GM21576 (cell line): ENCODE results near the gene LRRC4C.

Experiments used
- ATAC-seq: cut with Tn5 transposase; IDR thresholded peaks from one replicate; pipeline ENCODE4 v1.9.1; 2021; ENCODE audit warnings: mild to moderate bottlenecking, moderate library complexity; ENCODE audit not compliant: unreplicated experiment

The LRRC4C gene

DNA sequence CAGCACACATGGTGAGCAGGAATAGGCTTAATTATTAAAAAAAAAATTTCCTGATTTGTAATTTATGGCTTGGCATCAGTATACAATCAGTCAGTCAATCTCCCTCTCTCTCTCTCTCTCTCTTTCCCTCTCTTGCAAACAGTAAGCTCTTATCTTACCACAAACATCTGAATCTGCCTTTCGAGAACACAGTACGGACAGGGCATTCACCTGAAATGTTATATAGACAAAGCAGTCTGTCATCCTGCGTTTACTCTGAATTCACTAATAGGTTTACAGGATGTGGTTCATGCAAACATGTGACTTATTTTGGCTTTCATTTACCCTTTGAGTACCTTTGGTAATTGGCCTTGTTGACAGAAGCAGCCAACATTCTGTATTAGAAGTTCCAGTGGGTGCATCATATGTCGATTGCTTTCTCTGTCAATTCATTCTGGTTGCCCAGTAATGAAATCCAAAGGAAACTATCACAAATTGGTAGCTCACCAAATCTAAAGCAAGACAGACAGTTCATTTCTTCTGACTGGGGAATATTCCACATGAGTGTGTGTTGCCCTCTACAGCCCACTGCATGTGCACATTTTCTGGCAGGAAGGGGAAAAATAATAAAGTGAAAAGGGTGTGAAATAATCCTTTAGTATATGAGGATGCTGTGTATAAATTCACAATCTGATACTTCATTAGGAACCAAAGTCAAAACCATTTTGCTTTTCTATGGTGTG is 1058.2 kb downstream of the LRRC4C start:
- ATAC-seq, result no peak

DNA sequence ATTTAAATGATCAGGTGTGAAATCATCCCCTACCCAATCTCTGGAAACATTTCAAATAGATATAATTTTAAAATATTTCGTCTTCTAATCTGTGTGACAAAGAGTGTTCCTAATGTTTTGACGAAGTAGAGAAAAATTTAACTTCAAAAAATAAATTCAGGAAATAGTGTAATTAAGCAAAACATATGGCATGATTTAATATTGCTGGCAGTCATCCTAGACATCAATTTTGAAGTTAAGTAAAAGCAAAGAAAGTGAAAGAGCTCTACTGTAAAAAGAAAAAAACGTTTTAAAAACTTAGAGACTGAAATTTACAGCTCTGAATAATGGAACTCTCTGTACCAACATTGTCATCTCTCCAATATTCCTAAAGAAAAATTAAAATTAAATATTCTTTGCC is 1062.3 kb downstream of the LRRC4C start:
- ATAC-seq, result no peak

- ATAC-seq, result no peak
Measured at GRCh38 chr11:40393511-40393910, 1065.9 kb downstream of the LRRC4C start.

DNA sequence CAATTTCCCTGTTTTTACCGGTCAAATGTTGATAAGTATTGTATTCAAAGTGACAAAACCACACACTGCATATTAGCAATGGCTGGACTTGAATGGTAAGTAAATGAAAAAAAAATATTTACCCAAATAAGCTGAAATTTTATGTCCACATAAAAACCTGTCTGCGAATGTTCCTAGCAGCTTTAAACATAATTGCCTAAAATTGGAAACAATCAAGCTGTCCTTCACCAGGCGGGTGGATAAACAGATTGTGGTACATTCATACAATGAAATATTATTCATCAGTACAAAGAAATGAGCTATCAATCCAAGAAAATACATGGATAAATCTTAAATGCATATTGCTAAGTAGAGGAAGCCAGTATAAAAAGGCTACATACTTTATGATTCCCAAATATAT is 1067.8 kb downstream of the LRRC4C start:
- ATAC-seq, result no peak

GRCh38 chr11:40388097-40388818 is 1071.2 kb downstream of the LRRC4C start:
- ATAC-seq, result no peak

DNA sequence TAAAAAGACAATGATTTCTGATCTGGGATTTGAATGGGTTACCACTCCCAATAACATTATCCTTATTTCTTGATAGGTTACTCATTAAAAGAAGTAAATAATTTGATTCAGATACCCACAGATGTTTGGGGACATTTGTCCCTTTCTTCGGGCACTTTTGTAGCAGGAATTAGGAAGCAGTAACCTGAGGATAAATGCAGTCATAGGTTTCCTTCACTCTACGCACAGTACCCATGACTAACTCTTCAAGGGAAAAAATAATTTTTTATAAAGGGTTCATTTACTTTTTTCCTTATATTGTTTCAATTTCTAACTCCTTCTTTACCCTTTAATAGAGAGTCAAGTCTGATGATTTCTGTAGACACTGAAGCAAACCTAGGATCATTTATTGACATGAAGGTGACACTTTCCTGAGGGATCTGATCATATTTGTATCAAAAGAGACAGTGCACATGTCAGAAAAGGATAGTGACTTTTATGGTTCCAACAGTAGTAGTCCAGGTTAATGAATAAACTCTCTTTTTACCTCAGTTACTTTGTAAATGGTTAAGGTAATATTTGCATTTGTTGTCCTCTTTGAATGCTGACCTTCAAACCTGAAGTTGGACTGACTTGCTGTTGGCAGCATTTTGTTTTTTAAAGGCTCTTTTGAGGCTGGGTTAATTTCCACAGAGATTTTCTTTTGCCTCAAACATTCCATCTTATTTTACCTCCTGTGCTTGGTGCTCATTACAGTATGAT is 1072.0 kb downstream of the LRRC4C start:
- ATAC-seq, result no peak

- ATAC-seq, result no peak
Measured at GRCh38 chr11:40384991-40385390, 1074.5 kb downstream of the LRRC4C start.

DNA sequence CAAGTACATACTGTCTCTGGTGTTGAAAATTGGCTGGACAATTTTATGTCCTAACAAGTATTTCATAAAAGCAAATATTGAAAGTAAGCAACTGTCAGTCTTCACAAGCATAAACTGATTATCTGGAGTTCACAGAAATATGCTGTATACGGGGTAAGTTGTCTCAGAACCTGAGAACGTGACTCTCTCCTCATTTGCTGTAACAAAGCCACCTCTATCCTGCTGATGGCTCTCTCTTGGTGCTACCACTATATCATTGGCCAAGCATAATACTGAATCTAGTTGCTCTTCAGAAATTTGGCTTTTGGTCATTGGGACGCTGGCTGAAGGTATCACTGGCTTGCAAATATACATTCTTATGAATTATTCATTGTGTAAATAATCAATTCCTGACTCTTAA is 1078.0 kb downstream of the LRRC4C start:
- ATAC-seq, result no peak

GRCh38 chr11:40380835-40381234 is 1078.6 kb downstream of the LRRC4C start:
- ATAC-seq, result no peak

- ATAC-seq, result no peak
Measured at GRCh38 chr11:40376331-40376730, 1083.1 kb downstream of the LRRC4C start.

DNA sequence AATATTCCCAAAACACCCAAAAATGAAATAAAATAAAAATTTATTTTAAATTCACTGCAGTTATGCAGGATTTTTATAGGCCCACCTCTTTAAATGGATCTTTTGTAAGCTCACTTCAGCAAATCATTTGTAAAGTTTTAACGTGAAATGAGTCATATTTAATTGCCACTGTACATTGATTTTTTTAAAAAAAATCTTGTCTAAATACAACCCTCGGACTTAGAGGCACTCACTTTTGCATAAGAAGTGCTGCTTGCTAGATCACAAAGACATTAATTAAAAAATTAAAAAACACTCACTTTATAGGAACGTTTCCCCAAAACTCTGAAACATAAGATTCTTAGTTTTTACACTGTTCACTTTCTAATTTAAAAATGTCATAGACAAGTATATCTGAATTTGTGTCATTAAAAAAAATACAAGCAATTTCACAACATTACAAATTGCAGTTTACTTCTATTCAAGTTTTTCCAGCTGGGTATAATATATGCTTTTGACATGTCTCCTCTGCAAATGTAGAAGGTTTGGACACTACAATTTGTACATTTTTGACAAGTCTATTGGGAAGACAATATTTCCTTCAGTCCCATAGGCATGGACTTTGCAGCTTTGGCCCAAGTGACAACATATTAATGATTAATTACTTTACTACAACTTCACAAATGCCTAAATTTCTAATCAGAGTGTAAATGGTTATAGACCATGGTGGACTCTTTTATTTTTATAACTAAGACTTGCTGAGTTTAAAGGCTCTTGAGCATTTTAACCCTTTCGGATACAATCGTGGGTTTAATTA is 1088.4 kb downstream of the LRRC4C start:
- ATAC-seq, result no peak

- no peak for ATAC-seq
Measured at GRCh38 chr11:40360206-40360798, 1099.2 kb downstream of the LRRC4C start.

DNA sequence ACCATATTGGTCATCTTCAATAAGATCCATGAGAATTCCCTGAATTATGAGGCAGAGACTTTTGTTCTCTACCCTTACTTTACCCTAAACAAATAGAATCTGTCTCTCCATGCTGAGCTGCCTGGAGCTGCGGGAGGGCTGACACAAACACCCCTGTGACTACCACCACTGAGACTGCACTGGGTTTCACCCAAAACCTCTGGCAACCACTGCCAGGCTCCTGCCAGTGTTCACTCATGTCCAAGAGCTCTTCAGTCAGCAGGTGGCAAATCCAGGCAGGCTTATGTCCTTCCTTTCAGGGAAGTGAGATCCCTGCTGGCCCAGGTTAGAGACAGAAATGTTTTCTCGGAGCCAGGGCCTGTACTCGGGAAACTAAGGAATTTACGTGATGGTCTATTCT is 1105.3 kb downstream of the LRRC4C start:
- ATAC-seq, result no peak

- no peak for ATAC-seq
Measured at GRCh38 chr11:40340911-40341310, 1118.5 kb downstream of the LRRC4C start.

DNA sequence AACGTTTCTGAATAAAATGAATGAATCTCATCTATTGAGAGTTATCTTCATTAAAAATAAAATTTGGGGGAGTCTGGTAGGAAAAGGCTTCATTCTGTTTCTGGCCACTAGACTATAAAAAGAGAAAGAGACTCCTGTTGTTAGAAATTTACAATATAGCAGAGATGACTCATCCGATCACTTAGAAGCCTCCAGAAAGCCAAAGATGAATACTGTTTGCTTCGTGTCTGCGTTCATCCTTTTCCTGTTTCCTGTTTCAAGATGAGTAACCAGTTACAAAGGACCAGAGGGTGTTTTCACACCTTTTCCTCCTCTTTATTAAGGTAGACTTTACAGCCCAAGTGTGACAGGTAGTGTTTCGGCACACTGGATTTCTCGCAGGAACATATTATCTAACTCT is 1120.7 kb downstream of the LRRC4C start:
- ATAC-seq, result no peak

GRCh38 chr11:40338062-40338461 is 1121.4 kb downstream of the LRRC4C start:
- no peak for ATAC-seq

- ATAC-seq, result no peak
Measured at GRCh38 chr11:40337118-40337517, 1122.3 kb downstream of the LRRC4C start.

- ATAC-seq, result no peak
Measured at GRCh38 chr11:40328890-40329614, 1130.4 kb downstream of the LRRC4C start.

- no peak for ATAC-seq
Measured at GRCh38 chr11:40323241-40323640, 1136.2 kb downstream of the LRRC4C start.

GRCh38 chr11:40321537-40321936 is 1137.9 kb downstream of the LRRC4C start:
- ATAC-seq, result no peak
